Measurements from ENCODE around the gene RASSF8. TPM values are rescaled to one million over a fixed set of nuclear protein-coding genes. Genes with fewer than 3 reads are reported as not detected.

Gene RASSF8
- total and polyA plus RNA-seq, 10 donors, result 1.4 to 38.0 (median 10.9) TPM

GRCh38 chr12:25975179-25975578 lies 16.7 kb downstream of the RASSF8 start:
- Histone ChIP-seq H3K36me3 (no peaks in the 10 kb centered on the region), H3K27me3 (replicated peaks in 1 of 7) (no peaks in the 10 kb centered on the region), H3K9me3 (no peaks in the 10 kb centered on the region), H3K4me3 (no peak overlapping the region), H3K4me1 (no peaks in the 10 kb centered on the region), H3K27ac (no peak overlapping the region)
- intact Hi-C loops (cut with DNase I; ENCODE audit: low total_unique reads), result no loop called here
- no peak for TF ChIP-seq POLR2A (IDR thresholded peaks at IDR 0.05)
- TF ChIP-seq CTCF (IDR thresholded peaks at IDR 0.05 in 8 of 11, conservative IDR thresholded peaks at IDR 0.05 in 3 of 11), result no peak
- no peak for TF ChIP-seq POLR2AphosphoS5 (IDR thresholded peaks at IDR 0.05)
- WGBS, 5 donors, result 89 to 97% (median 93%) methylated on average over 3 of the region's 3 CpGs
- no peak for DNase-seq

- H3K9me3 ChIP-seq, result no peaks in the 10 kb centered on the region
- H3K36me3 ChIP-seq, result no peaks in the 10 kb centered on the region
- 67 to 95% (median 89%) methylated on average over 2 of the region's 2 CpGs for WGBS, 5 donors
- TF ChIP-seq POLR2AphosphoS5 (IDR thresholded peaks at IDR 0.05) (no peak), CTCF (IDR thresholded peaks at IDR 0.05 in 8 of 11, conservative IDR thresholded peaks at IDR 0.05 in 3 of 11) (no peak), POLR2A (IDR thresholded peaks at IDR 0.05) (no peak)
- peak overlapping the region in 3 of 8 donors; percentile 19 to 24 (median 21) for H3K27ac ChIP-seq
- H3K4me3 ChIP-seq, result no peak overlapping the region
- no peaks in the 10 kb centered on the region for H3K27me3 ChIP-seq (replicated peaks in 1 of 7)
- intact Hi-C loops (cut with DNase I; ENCODE audit: low total_unique reads), result no loop called here
- no peak for DNase-seq
- H3K4me1 ChIP-seq, result no peaks in the 10 kb centered on the region
Measured at GRCh38 chr12:25975682-25976081, 17.2 kb downstream of the RASSF8 start.

DNA sequence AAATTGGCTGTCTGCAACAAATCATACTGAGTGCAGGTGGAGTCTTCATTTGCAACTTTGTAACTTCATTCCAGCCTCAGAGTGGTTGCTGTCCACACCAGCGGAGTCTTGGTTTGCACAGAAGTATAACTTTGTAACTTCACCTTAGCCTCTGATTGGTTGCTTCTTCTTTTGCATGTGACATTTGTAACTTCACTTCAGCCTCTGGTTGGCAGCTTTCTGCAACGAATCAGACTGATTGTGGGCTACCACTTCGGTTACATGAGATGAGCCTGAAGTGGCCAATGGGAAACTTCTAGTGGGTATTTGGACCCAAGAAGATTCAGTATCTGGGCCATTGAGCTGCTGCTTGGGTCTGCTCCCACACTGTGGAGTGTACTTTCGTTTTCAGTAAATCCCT lies 17.8 kb downstream of the RASSF8 start:
- TF ChIP-seq CTCF (IDR thresholded peaks at IDR 0.05 in 8 of 11, conservative IDR thresholded peaks at IDR 0.05 in 3 of 11) (no peak), POLR2AphosphoS5 (IDR thresholded peaks at IDR 0.05) (no peak), POLR2A (IDR thresholded peaks at IDR 0.05) (no peak)
- WGBS, 5 donors, result 73 to 90% (median 80%) methylated on average over 4 of the region's 4 CpGs
- peak overlapping the region in 1 of 8 donors; percentile 16 for H3K4me3 ChIP-seq
- H3K27ac ChIP-seq, result peak overlapping the region in 3 of 8 donors; percentile 8 to 21 (median 9)
- H3K4me1 ChIP-seq, result no peaks in the 10 kb centered on the region
- H3K9me3 ChIP-seq, result no peaks in the 10 kb centered on the region
- no peaks in the 10 kb centered on the region for H3K27me3 ChIP-seq (replicated peaks in 1 of 7)
- H3K36me3 ChIP-seq, result no peaks in the 10 kb centered on the region
- no peak for DNase-seq
- intact Hi-C loops (cut with DNase I; ENCODE audit: low total_unique reads), result no loop called here

- Histone ChIP-seq H3K4me1 (no peaks in the 10 kb centered on the region), H3K36me3 (no peaks in the 10 kb centered on the region)
- TF ChIP-seq POLR2AphosphoS5 (IDR thresholded peaks at IDR 0.05) (no peak), POLR2A (IDR thresholded peaks at IDR 0.05) (no peak), CTCF (IDR thresholded peaks at IDR 0.05 in 8 of 11, conservative IDR thresholded peaks at IDR 0.05 in 3 of 11) (no peak)
Measured at GRCh38 chr12:25977047-25977446, 18.6 kb downstream of the RASSF8 start.

More at GRCh38 chr12:25977047-25977446, 18.6 kb downstream of the RASSF8 start:
- Histone ChIP-seq H3K4me3 (no peak overlapping the region), H3K27ac (peak overlapping the region in 1 of 8 donors; percentile 9), H3K27me3 (replicated peaks in 1 of 7) (no peaks in the 10 kb centered on the region), H3K9me3 (no peaks in the 10 kb centered on the region)
- DNase-seq, result no peak
- WGBS, 5 donors, result 87 to 94% (median 91%) methylated on average over 5 of the region's 5 CpGs
- intact Hi-C loops (cut with DNase I; ENCODE audit: low total_unique reads), result no loop called here

All from spleen (tissue), 11 donors.